HUDEP-2 (cell line): ENCODE measurements around the gene JMJD6.

ENCODE experiments used
- DNase-seq, 76 experiments: peaks; one replicate each; lab custom pipeline; 2025; ENCODE audit not compliant: unreplicated experiment in 76 of 76; lab: John Stamatoyannopoulos, UW

The JMJD6 gene

GRCh38 chr17:76683011-76683755 lies 43.2 kb downstream of the JMJD6 start:
- no peak for DNase-seq

GRCh38 chr17:76682296-76682695 lies 44.1 kb downstream of the JMJD6 start:
- peak in 73 of 76 experiments; percentile 22 to 92 (median 74) for DNase-seq

- DNase-seq, result peak in 68 of 76 experiments; percentile 12 to 87 (median 64)
Observed at GRCh38 chr17:76681222-76682137, 44.9 kb downstream of the JMJD6 start.

- no peak for DNase-seq
Observed at GRCh38 chr17:76679239-76679638, 47.2 kb downstream of the JMJD6 start.

- DNase-seq, result no peak
Observed at GRCh38 chr17:76678330-76678729, 48.1 kb downstream of the JMJD6 start.

- no peak for DNase-seq
Observed at GRCh38 chr17:76677406-76677805, 49.0 kb downstream of the JMJD6 start.

GRCh38 chr17:76676629-76677028 lies 49.8 kb downstream of the JMJD6 start:
- DNase-seq, result no peak

- DNase-seq, result no peak
Observed at GRCh38 chr17:76675648-76676047, 50.8 kb downstream of the JMJD6 start.

- no peak for DNase-seq
Observed at GRCh38 chr17:76674600-76674999, 51.8 kb downstream of the JMJD6 start.

- DNase-seq, result no peak
Observed at GRCh38 chr17:76673729-76674128, 52.7 kb downstream of the JMJD6 start.

GRCh38 chr17:76672892-76673291 lies 53.5 kb downstream of the JMJD6 start:
- DNase-seq, result no peak

- DNase-seq, result no peak
Observed at GRCh38 chr17:76672270-76672851, 54.0 kb downstream of the JMJD6 start.

GRCh38 chr17:76671912-76672262 lies 54.5 kb downstream of the JMJD6 start:
- DNase-seq, result no peak

GRCh38 chr17:76671123-76671911 lies 55.1 kb downstream of the JMJD6 start:
- peak in 75 of 76 experiments; percentile 75 to 100 (median 99) for DNase-seq

- no peak for DNase-seq
Observed at GRCh38 chr17:76670718-76671122, 55.7 kb downstream of the JMJD6 start.

GRCh38 chr17:76670020-76670717 lies 56.2 kb downstream of the JMJD6 start:
- no peak for DNase-seq
